Measurements from ENCODE around the gene GALNT9. TPM values are rescaled to one million over a fixed set of nuclear protein-coding genes. Genes with fewer than 3 reads are reported as not detected.

GALNT9 gene
- total and polyA plus RNA-seq, 2 experiments from 2014 or later, result 3.9 to 4.7 TPM

DNA sequence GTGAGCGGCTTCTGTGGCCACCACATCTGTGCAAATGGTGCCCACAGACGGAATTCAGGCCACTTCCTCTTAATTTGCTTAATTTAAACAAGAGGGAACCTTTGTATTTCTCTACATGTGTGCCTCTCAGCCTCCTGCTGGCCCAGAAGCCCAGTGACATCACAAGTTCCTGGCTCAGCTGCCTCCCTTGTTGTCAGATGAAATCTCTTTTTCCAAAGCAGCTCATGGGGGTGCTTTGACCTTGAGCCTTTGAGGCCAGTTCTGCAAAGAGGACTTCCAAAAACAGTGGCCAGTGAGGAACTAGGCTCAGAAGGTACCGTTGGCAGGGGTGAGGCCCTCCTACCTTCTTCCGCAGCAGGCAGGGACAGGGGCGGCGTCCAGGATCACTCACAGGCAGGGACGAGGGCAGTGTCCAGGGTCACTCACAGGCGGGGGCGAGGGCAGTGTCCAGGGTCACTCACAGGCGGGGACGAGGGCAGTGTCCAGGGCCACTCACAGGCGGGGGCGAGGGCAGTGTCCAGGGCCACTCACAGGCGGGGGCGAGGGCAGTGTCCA, 35.0 kb upstream of the GALNT9 start:
- WGBS (ENCODE audit: low lambda C conversion rate, missing lambda C conversion rate), result 88% methylated on average over 10 of the region's 15 CpGs

DNA sequence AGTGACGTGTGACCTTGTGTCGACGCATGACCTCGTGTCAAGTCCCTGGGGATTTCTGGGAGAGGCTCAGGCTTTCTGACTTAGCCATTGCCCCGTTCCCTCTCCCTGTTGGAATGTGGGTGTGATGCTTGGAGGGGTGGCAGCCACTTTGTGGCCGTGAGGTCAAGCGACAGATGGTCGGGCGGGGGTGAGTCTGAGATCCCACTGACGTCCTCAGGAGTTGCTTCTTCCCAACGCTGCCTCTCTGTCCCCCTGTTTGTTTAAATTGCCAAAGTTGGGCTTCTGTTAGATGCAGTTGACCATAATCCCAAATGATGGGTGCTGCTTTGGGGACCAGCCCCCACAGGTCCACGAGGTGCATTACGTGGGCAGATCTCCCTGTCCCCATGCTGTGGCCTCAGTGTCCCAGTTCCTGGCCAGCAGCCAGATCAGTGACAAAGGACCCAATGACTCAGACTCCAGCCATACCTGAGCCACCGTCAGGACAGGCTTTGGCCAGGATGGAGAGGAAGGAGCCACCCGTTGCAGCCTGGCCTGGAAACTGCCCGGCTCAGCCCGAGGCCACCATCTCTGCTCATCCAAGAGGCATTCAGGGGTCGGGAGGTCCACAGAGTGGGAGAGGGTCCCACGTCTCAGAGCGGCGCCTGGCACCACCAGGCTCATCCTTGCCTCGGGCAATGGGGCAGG, 34.4 kb upstream of the GALNT9 start:
- Histone ChIP-seq H3K9me2 (replicated peaks; ENCODE audit: insufficient read depth) (no peaks in the 10 kb centered on the region), H3K9me3 (ENCODE audit: low read depth) (no peaks in the 10 kb centered on the region), H3K27me3 (peaks cover 4% of the 10 kb centered on the region), H3K4me3 (no peak overlapping the region), H4K20me1 (ENCODE audit: insufficient read depth, poor library complexity, severe bottlenecking) (no peaks in the 10 kb centered on the region), H3K4me1 (ENCODE audit: insufficient read depth) (no peaks in the 10 kb centered on the region), H3K4me2 (no peak overlapping the region), H3K27ac (no peak overlapping the region), H3K79me2 (no peaks in the 10 kb centered on the region), H2AFZ (no peak overlapping the region), H3K36me3 (replicated peaks; ENCODE audit: insufficient read depth, low read depth) (no peaks in the 10 kb centered on the region)
- WGBS (ENCODE audit: low lambda C conversion rate, missing lambda C conversion rate), result 94% methylated on average over 22 of the region's 22 CpGs
- DNase-seq (ENCODE audit: low spot score), result no peak
- no peak for TF ChIP-seq EZH2phosphoT487 (IDR thresholded peaks at IDR 0.05; ENCODE audit: low read depth, severe bottlenecking, unreplicated experiment)

More for the DNA sequence above, 35.0 kb upstream of the GALNT9 start:
- H3K27me3 ChIP-seq, result peaks cover 9% of the 10 kb centered on the region
- no peak overlapping the region for H3K27ac ChIP-seq
- H3K79me2 ChIP-seq, result no peaks in the 10 kb centered on the region
- no peak overlapping the region for H3K4me2 ChIP-seq
- TF ChIP-seq, protein P1, sequence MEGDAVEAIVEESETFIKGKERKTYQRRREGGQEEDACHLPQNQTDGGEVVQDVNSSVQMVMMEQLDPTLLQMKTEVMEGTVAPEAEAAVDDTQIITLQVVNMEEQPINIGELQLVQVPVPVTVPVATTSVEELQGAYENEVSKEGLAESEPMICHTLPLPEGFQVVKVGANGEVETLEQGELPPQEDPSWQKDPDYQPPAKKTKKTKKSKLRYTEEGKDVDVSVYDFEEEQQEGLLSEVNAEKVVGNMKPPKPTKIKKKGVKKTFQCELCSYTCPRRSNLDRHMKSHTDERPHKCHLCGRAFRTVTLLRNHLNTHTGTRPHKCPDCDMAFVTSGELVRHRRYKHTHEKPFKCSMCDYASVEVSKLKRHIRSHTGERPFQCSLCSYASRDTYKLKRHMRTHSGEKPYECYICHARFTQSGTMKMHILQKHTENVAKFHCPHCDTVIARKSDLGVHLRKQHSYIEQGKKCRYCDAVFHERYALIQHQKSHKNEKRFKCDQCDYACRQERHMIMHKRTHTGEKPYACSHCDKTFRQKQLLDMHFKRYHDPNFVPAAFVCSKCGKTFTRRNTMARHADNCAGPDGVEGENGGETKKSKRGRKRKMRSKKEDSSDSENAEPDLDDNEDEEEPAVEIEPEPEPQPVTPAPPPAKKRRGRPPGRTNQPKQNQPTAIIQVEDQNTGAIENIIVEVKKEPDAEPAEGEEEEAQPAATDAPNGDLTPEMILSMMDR (IDR thresholded peaks at IDR 0.05; ENCODE audit: poor library complexity), result no peak
- TF ChIP-seq EZH2 (IDR thresholded peaks at IDR 0.05; ENCODE audit: borderline replicate concordance) (no peak), EZH2phosphoT487 (IDR thresholded peaks at IDR 0.05; ENCODE audit: low read depth, severe bottlenecking, unreplicated experiment) (no peak)
- H3K9me3 ChIP-seq (ENCODE audit: low read depth), result no peaks in the 10 kb centered on the region
- no peaks in the 10 kb centered on the region for H3K4me1 ChIP-seq (ENCODE audit: insufficient read depth)
- no peak for DNase-seq (ENCODE audit: low spot score)
- H4K20me1 ChIP-seq (ENCODE audit: insufficient read depth, poor library complexity, severe bottlenecking), result no peaks in the 10 kb centered on the region
- H2AFZ ChIP-seq, result no peak overlapping the region
- no peak overlapping the region for H3K4me3 ChIP-seq
- no peaks in the 10 kb centered on the region for H3K9me2 ChIP-seq (replicated peaks; ENCODE audit: insufficient read depth)
- H3K36me3 ChIP-seq (replicated peaks; ENCODE audit: insufficient read depth, low read depth), result no peaks in the 10 kb centered on the region

DNA sequence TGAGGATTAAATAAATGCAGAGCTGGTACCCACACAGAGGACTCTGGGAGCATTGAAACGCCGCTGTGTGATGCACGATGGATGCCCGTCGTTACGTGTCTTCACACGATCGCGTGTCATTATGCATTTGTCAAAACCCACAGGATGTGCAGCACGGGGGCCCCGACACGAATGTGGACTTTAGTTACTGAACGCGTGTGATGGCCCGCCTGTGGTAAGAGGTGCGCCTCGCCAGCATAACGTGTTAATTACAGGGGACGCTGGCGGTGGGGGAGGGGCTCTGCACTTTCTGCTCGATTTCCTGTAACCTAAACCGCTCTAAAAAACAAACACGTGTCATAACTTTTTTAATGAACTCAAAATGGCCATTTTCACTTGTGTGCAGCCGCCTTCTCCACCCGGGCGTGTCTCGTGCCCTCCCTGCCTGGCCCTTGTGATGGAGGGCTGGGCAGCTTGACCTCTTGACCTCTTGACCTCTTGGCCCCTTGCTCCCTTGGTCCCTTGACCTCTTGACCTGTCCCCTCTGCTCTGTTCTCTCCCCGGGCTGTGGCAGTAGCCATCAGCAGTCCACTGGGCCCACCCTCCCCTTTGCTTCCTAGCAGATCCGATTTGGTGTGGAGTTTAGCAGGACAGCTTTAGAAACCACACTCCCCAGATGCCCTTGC, 33.7 kb upstream of the GALNT9 start:
- TF ChIP-seq, protein P1 (IDR thresholded peaks at IDR 0.05; ENCODE audit: poor library complexity), result no peak
- TF ChIP-seq EZH2 (IDR thresholded peaks at IDR 0.05; ENCODE audit: borderline replicate concordance), result no peak
- no peak for TF ChIP-seq EZH2phosphoT487 (IDR thresholded peaks at IDR 0.05; ENCODE audit: low read depth, severe bottlenecking, unreplicated experiment)
- Histone ChIP-seq H3K4me2 (no peak overlapping the region), H3K79me2 (no peaks in the 10 kb centered on the region), H3K9me3 (ENCODE audit: low read depth) (no peaks in the 10 kb centered on the region), H3K9me2 (replicated peaks; ENCODE audit: insufficient read depth) (no peaks in the 10 kb centered on the region), H2AFZ (no peak overlapping the region), H3K4me1 (ENCODE audit: insufficient read depth) (no peaks in the 10 kb centered on the region), H3K27ac (no peak overlapping the region), H3K4me3 (no peak overlapping the region), H3K36me3 (replicated peaks; ENCODE audit: insufficient read depth, low read depth) (no peaks in the 10 kb centered on the region), H3K27me3 (no peaks in the 10 kb centered on the region), H4K20me1 (ENCODE audit: insufficient read depth, poor library complexity, severe bottlenecking) (no peaks in the 10 kb centered on the region)
- DNase-seq (ENCODE audit: low spot score), result no peak
- WGBS (ENCODE audit: low lambda C conversion rate, missing lambda C conversion rate), result 91% methylated on average over 29 of the region's 29 CpGs

Measured in hepatocyte (in vitro differentiated cells).